Adrenal gland (tissue), 5 donors: ENCODE results near the gene PLEKHO2.

ENCODE experiments used
- POLR2A ChIP-seq, 2 donors: fragments of 450-650 bp; IDR thresholded peaks; one replicate each; pipeline ENCODE4 v1.6.1; 2017; ENCODE audit warnings: antibody characterized with exemption in 2 of 2, mild to moderate bottlenecking in 2 of 2, moderate library complexity in 1 of 2
- TF ChIP-seq, protein P1 (sequence below), 6 experiments: fragments of 450-650 bp in 4 of 6; fragments of 200-600 bp in 2 of 6; sonication (generic) in 1 of 6; IDR thresholded peaks; 1 replicate in 5 of 6; 2 replicates in 1 of 6; pipeline versions ENCODE4 v1.5.1 to v1.8.0; 2016 to 2021; ENCODE audit warnings: antibody characterized with exemption in 6 of 6, mild to moderate bottlenecking in 2 of 6, moderate library complexity in 1 of 6
- donor health status: DM: no; HTN: no; CAD: no.

DNA sequence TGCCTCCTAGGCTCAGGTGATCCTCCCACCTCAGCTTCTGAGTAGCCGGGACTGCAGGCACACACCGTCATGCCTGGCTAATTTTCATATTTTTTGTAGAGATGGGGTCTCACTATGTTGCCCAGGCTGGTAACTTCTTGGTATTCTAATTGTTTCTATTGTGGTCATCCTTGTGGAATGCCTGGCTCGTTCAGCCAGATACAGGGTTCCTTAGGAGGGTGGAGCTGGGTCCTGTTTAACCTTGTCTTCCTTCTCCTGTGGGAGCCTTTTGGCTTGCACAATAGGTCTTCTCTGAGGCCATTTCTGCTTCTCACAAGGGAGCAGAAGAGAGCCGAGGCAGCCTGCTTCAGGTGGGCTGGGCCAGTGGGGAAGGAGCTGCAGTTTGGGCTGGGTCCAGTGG lies 15.7 kb downstream of the PLEKHO2 start:
- TF ChIP-seq, protein P1, sequence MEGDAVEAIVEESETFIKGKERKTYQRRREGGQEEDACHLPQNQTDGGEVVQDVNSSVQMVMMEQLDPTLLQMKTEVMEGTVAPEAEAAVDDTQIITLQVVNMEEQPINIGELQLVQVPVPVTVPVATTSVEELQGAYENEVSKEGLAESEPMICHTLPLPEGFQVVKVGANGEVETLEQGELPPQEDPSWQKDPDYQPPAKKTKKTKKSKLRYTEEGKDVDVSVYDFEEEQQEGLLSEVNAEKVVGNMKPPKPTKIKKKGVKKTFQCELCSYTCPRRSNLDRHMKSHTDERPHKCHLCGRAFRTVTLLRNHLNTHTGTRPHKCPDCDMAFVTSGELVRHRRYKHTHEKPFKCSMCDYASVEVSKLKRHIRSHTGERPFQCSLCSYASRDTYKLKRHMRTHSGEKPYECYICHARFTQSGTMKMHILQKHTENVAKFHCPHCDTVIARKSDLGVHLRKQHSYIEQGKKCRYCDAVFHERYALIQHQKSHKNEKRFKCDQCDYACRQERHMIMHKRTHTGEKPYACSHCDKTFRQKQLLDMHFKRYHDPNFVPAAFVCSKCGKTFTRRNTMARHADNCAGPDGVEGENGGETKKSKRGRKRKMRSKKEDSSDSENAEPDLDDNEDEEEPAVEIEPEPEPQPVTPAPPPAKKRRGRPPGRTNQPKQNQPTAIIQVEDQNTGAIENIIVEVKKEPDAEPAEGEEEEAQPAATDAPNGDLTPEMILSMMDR (IDR thresholded peaks at IDR 0.05), result no peak
- TF ChIP-seq POLR2A (IDR thresholded peaks at IDR 0.05), result no peak
